NCI-H524 (cell line): ENCODE results near the gene SINHCAF.

Experiments
- DNase-seq, 2 experiments: peaks; one replicate each; lab custom pipeline; 2025; lab: John Stamatoyannopoulos, UW

The SINHCAF gene

GRCh38 chr12:31233061-31233730, 92.8 kb downstream of the SINHCAF start:
- no peak for DNase-seq

DNA sequence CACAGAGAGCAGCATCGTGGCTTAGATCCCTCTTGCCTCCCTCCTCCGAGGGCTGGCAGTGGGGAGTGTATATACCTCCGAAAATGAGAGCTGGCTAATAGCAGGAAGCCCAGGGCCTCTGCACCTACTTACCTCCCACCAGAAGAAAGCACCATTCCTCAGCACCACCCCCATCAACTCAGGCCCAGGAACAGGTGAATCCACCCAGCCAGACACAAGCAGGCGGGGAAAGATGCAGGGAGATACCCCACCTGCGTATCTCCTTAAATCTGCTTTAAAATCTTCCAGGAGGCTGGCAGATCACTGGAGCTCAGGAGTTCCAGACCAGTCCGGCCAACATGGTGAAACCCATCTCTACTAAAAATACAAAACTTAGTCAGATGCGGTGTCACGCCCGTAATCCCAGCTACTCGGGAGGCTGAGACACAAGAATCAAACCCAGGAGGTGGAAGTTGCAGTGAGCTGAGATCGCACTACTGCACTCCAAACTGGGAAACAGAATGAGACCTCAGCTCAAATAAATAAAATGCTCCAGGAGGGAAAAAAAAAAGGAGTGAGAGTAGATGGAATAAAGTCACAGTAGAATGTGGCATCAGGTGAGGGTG, 93.5 kb downstream of the SINHCAF start:
- DNase-seq = no peak

DNA sequence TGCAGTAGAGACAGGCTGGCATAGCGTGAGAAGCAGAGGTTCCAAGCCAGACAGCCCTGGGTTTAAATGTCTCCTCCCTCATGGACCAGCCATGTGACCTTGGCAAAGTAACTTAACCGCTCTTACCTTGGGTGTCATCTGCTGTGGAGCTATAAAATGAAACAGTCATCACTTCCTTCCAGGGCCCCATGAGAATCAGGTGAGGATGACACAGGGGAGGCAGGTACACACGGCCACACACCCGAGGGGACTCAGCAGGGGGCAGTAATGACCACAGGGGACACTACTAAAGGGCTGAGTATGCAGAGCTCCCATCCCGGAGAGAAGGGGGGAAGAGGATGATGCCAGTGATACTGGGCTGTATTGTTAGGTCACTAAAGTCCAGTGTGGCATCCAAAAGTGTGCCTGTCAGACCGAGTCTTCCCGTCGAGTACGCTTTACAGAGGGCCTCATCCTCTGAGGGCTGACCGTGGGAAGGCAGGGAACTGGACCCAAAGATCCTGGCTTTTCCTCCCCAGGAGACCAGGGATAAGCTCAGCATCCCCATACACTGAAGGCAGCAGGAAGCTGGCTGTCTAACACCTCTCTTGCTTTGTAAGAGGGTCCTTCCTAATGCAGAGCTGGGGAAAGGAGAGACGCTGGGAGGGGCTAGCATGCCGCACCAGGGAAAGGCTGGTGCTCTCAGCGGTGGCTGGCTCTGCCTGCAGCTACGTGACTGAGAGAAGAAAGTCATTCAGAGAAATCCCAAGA, 94.2 kb downstream of the SINHCAF start:
- no peak for DNase-seq
